Activated CD8-positive, alpha-beta memory T cell treated with anti-CD3 and anti-CD28 coated beads for 48 hours (primary cell): ENCODE measurements around the gene FEM1B.
"Not testable (repeated sequence)": the region's sequence is repeated elsewhere in the genome, so short reads cannot be mapped to it uniquely, and the experiment has no call there.

Experiments used
- DNase-seq, 3 experiments: peaks; one replicate each; pipeline ENCODE4 v3.0.0-alpha.2; 2020; ENCODE audit warnings: low read depth in 2 of 3, low spot score in 2 of 3

The FEM1B gene

DNA sequence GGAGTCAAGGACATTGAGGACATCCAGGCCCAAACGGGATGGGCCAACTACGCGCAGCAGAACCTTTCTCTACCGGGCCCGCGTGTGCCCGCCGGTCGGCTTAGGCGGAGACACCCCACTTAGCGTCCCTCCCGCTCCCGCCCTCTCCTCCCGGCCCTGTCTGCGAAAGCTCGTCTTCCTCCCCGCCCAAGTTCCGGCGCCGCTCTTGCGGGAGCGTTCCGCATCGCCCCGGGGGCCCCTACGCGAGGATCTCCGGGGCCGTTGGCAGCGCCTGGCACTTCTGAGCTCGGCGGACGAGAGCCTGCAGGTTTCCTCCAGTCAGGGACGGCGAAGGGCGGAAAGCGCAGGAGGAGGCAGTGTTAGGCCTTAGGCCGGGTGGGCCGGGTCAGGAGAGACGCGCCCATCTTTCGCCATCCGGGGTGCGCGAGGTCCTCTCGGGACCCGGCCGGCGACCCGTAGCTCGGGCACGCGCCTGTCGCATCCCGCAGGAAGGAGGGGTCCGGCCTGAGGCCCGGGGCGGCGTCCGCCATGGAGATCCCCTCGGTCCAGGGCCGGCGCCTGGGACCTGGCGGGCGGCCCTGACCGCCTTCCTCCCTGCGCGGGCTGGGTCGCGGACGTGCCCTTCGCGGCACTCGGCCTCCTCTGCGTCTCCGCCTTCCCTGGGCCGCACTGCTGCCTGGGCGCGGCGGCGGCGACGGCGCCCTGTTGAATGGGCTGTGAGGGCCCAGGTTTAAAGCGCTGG, at the start of gene FEM1B:
Gene FEM1B (plus strand): TSS at position 143 of the 742 bp plus-strand sequence. CDS start 673 bp downstream, outside the sequence.
- peak; percentile 67 to 87 (median 78) for DNase-seq

DNA sequence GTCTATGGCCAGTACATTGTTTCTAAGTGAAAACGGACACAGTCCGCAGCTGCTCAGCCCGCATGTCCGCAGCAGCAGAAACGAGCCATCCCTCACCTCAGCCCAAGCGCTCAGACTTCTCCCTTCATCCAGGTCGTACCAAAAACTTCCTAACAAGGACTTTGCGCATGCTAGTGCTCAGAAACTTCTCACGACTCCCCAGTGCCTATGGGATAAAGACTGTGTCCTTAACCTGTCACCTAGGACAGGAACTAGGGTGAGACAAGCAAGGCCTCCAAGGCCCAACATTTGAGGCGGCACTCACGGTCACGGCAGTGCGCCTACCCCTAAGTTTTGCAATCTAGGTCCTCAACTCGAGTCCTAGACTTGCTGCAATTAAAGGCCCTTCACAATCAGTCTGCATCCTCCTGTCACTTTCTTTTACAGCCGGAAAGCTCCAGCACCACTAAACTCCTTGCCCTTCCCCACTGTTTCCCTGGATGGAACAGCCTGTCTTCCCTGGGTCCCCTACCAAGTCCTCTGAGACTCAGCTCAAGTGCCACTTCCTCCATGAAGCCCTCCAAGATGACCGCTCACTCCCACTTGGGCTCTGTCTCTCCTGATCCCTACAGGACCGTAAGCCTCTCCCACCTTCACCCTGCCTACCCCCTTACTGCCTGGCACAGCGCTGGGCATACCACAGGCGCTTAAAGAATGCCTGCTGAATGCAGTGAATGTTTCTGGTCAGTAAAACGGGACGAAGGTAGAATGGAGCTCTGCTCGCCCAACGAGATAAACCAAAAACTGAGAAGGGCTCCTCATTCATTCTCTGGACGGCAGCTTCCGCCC, 49.2 kb upstream of the FEM1B start:
- DNase-seq: no peak

DNA sequence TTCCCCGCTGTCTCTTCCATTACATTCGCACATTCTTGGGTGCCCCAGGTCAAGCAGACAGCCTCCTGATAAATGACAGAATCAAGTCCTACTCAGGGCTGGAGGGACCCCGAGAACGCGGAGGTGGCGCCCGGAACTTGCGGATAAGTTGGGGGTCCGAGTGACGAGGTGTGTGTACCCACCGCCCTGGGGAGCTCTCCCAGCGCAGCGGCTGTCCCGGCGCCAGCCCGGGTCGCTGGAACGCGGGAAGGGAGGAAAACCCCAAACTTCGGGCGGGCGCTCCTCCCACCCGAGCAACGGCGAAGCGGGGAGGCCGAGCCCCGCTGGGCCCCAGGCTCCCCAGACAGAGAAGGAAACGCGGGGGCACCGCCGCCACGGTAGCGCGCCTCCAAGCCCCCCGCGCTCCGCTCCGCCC, 48.6 kb upstream of the FEM1B start:
- no peak for DNase-seq

DNA sequence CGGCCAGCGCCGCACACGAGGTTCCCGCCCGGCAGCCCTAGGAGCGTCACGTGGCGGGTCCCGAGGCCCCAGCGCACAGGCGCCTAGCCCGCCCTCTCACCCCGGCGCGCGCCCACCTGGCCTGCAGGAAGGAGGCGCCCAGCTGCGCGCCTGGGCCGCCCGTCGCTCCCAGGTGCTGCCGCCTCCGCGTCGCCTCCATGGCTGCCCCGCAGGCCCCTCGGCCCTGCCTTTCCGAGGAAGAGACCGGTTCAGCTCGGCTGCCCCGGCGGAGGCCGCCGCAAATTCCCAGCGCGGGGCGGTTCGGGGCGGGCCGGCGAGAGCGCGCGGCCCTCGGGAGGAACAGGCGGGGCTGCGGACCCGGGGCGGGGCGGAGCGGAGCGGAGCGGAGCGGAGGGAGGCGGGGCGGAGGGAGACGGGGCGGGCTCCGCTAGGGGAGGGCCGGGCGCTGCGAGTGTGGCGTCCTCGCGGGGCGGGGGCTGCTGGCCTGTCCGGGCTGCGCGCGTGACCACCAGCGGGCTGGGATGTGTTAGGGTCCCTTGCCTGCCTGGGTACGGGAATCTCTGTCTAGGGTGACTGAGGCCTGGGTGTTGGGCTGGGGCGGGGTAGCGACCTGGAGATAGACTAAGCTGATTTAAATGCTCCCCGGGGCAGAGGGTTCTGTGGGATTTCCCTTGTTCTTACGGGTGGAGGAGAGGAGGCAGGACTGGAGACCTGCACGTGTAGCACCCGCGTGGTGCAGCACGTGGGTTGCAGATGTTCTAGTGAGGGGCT, 48.0 kb upstream of the FEM1B start, which contains the start of gene CLN6:
Gene CLN6 (minus strand): TSS at position 343 of the 771 bp plus-strand sequence. CDS start 144 bp downstream, at position 199.
- peak; percentile 63 to 73 (median 70) for DNase-seq

DNA sequence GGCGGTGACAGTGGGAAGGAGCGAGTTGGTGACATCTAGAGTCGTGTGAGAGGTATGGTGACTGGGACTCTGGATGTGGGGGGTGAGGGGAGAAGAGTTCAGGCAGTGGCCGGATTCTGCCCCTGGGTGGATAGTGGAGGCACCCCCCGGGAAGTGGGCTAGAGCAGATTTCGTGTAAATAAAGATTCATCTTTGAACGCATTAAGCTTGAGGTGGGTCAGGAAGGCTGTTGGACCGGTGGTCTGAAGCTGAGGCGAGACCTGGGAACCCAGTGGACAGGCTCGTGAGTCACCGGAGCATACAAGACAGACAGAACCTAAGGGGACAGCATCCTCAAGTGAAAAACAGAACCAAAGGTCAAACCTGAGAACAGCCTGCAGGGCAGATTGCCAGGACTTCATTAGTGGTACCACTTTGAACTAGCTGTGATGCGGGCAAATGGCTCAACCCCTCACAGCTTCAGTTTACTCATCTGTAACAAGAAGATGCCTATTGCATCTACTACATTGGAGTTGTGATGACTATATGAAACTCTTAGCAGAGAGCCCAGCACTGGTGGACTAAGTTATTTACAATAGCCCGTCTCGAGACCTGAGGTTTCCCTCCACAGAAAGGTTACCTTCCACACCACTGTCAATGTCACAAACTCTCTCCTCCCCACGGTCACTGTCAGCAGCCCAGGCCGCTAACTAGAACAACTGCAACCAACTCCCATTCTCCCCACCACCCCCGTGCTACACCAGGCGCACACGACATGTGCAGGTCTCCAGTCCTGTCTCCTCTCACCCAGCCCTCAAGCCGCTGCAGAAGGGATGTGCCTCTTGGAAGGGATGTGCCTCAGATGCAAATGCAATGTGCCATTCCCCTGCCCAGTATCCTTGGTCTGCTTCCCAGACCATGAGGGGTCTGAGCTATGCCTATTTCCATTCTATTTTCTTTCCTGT, 47.1 kb upstream of the FEM1B start:
- DNase-seq: no peak

DNA sequence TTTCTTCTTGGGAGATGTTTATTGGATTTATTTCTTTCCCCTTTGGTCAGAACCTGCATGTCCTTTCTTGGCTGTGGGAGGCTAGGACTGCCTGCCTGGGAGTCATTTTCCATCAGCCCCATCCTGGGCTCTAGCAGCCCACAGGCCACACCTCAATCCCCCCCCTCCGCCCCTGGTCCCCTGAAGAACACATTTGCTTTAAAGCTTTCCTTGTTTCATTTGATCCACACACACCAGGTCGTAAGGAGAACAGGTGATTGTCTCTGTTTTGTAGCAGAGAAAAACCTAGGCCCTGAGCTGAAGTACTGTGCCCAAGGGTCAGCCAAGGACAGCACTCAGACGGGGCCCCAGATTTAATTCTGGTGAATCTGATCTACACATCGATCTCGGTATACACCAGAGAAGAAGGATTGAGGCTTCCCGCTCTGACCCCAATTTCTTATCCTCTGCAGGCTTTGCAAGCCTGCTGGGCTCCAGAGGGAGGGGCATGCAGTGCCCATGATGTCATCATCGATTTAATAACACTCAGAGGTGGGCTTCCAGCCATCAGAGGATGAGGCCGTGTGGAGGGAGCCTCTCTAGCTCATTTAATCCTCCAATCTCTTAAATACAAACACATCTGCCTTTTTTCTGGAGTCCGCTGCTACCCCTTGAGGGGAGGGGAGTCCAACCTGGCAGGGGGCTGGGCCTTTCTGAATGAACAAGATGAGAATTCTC, 46.3 kb upstream of the FEM1B start:
- no peak for DNase-seq

DNA sequence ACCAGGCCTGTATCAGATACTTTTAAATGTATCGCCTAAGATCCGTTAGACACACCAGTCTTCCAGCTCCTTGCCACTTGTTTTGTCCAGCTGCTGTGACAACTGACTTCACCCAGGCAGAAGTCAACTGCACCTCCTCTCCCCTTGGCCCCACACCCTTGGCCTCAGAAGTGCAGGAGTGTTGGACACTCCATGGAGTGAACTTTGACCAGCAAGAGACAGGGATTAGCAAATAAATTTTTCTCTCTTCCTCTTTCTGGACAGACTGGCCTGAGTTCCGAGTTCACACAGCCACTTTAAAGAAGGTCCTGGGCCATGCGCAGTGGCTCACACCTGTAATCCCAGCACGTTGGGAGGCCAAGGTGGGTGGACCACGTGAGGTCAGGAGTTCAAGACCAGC, 45.1 kb upstream of the FEM1B start:
- no peak for DNase-seq

DNA sequence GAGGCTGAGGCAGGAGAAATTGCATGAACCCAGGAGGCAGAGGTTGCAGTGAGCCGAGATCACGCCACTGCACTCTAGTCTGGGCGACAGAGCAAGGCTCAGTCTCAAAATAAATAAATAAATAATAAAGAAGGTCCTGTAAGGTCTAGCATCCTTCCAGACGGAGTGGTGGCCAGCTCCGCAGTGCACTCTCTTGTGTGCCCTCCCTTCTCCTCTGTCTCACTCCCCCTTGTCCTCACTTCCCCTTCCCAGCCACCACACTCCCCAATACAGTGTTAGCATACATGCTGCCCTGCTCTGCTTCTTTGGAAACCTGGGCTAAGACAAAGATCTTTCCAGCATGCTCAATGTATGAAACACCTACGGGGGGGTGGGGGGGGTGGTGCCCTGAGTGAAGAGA, 44.6 kb upstream of the FEM1B start:
- no peak for DNase-seq

DNA sequence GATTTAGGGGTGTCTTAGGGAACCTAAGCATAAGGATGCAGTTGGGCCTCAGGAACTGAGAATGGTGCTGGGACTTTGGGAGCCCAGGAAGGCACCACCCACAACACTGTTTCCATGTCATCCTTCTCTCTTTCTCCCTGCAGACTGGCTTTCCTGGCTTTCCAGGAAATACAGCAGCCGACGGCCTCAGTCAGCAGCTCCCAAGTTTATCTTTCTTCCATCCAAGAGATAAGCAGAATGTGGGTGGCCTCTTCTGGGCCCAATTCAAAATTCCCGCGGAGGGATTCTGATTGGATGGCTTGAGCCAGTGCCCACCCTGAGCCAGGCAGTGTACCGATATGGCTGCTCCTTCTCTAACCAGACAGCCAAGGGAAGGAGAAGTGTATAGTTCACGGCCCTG, 43.5 kb upstream of the FEM1B start:
- no peak for DNase-seq

DNA sequence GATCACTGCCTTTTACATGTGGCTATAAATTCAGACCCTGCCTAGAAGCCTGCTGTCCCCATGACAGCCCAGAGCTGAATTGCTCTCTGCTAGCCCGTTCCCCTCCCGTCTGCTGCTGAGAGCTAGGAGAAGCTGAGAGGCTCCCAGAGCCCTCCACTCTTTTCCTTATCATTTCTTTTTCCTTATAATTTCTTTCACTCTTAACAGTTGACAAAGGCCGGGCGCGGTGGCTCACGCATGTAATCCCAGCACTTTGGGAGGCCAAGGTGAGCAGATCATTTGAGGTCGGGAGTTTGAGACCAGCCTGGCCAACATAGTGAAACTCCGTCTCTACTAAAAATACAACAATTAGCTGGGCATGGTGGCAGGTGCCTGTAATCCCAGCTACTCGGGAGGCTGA, 43.0 kb upstream of the FEM1B start:
- not testable (repeated sequence) for DNase-seq

DNA sequence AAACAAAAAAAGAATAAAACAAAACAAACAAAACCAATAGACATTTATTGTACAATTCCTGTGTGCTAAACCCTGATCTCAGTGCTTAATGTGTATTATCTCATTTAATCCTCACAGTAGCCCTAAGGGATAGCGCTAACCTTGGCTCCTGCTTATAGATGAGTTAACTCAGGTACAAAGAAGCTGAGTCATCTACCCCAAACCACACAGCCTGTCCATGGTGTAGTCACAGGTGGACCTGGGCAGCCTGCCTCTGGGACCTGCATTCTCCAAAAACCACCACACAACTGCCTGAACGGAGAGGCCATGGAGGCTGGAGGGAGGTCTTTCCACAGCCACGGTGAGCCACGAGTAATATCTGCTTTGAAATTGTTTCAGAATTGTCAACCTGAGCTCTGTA, 42.5 kb upstream of the FEM1B start:
- DNase-seq: no peak

DNA sequence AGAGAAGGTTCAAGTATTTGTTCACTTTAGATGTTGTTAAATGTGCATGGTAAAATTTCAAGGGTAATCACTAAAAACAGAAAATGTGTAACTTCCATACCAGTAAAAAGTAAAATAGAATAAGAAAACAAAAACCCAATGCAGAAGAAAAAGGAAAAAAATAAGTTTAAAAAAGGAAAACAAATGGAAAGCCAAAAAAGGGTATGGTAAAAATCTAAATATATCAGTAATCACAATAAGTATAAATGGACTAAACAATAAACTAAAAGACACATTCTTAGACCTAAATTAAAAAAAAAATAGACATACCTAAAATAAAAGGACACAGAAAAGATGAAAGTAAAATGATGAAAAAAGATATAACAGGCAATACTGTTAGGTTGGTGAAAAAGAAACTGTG, 38.5 kb upstream of the FEM1B start:
- DNase-seq: no peak

DNA sequence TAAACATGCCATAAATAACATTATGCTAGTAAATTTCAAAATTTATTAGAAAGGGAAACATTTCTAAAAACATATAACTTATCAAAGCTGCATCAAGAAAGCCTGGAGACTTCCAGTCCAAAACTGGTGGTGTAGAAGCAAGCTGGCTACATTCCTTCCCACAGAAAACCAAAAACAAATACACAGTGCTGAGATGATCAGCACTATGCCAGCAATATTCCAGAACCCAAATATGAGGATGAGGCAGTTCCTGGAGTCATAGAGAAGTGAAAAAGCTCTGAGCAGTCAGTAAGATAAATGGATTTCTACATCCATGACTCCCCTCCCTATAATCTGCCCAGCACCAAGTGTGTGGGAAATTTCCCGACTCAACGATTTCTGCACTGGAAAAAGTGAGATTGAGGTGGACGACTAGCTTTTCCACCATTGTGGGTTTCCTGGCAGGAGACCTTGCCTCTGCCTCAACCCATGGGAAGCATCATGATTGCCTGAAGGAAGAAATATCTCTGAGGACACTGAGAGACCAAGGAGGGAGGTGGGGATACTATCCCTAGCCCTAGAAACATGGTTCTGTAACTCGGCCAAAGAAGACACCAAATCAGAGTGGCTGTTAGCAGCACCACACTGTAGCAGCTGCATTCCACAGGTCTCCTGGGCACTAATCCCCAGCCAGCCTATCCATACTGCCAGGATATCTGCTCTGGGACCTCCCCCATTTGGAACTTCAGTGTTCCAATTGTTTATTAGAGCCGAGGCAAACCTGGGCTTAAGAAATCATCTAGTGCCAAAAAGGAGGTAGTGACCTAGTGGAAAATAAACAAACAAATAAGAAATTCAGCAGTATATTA, 36.2 kb upstream of the FEM1B start:
- no peak for DNase-seq

DNA sequence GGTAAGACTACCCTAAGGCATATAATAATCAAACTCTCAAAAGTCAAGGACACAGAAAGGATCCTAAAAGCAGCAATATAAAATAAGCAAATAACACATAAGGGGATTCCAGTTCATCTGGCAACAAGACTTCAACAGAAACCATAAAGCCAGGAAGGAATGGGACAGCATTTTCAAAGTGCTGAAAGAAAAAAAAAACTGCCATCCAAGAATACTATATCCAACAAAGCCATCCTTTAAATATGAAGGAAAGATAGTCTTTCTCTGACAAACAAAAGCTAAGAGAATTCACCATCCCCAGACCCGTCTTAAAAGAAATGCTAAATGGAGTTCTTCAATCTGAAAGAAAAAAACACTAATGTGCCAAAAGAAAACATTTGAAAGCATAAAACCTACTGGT, 33.3 kb upstream of the FEM1B start:
- DNase-seq: no peak

DNA sequence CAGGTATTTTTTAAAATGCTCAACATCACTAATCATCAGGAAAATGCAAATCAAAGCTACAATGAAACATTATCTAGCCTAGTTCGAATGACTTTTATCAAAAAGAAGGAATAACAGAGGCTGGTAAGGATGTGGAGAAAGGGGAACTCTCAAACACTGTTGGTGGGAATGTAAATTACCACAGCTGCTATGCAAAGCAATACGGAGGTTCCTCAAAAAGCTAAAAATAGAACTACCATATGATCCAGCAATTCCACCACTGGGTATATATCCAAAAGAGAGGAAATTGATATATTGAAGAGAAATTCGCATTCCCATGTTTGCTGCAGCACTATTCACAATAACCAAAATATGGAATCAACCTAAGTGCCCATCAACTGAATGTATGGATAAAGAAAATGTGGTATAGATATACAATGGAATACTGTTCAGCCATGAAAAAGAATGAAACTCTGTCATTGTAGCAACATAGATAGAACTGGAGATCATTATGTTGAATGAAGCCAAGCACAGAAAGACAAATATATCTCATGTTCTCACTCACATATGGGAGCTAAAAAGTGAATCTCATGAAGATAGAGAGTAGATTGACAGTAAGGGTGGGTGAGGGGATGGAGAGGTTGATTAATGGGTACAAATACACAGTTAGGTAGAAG, 28.4 kb upstream of the FEM1B start:
- DNase-seq: no peak

DNA sequence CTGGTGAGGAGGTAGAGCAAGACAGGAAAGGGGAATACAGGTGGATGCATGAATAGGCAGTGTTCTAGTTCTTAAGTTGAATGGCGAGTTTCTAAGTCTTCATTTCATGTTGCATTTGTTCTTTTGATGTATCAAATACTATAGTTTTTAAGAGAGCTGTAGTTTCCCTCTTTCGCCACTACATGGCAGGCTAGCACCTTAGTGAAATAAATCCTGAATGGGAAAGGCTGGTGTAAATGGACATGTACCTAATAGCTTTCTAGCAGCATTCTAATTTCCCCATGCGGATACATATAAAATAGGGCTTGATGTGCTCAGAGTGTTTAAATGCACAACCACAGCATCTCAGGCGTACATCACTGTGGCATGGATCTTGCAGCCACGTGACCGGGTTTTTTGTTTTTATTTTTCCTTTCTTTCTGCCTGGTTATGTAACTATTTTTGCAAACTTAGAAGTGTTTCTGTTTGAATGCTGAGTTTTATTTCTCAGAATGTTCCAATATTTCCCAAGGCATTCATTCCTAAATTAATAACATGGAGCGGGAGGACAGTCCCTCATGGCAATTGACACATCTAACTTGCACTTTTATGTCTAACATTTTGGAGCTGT, 24.5 kb upstream of the FEM1B start:
- DNase-seq: no peak

DNA sequence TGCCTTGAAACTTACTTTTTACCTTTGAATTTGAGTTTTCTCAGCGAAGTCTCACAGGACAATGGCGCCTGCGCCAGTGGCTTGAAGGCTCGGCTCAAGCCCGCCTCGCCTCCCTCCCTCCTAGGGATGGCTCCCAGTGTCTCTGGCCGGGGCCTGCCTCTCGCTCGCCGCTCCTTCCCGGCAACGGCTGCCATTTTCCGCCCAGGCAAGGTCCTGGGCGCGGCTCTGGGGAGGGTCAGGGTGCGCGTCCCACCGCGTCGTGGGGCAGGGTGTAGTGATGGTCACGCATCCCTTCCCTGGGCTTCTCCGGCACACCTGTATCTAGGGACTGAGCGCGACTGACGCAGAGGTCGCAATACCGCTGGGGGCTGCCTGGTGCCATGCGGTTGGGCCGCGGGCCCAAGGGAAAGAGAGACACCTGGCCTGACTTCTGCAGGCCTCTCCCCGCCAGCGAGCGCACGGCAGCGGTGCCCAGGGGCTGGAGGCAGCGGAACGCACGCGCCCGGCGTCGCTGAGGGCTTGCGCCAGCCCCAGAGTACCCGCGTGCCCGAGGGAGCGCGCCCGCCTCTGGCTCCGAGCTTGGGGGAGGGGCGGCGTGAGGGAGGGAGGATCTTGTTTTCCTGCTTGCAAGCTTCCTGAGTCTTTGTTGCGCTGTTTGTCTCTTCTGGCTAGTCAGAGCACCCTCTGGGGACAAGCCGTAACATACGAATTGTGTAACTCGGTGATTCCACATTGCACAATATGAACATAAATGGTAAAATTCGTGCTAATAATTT, 20.7 kb upstream of the FEM1B start:
- DNase-seq: peak; percentile 18 to 36 (median 26)
